COLO829 (cell line): Measurements from ENCODE around the gene TLL2.
A peak's percentile ranks its signal among the peaks of the same experiment; 100 is the strongest.

ENCODE experiments used
- DNase-seq: peaks from one replicate; pipeline ENCODE4 v3.0.0; 2012; ENCODE audit warnings: low spot score

TLL2 gene

DNA sequence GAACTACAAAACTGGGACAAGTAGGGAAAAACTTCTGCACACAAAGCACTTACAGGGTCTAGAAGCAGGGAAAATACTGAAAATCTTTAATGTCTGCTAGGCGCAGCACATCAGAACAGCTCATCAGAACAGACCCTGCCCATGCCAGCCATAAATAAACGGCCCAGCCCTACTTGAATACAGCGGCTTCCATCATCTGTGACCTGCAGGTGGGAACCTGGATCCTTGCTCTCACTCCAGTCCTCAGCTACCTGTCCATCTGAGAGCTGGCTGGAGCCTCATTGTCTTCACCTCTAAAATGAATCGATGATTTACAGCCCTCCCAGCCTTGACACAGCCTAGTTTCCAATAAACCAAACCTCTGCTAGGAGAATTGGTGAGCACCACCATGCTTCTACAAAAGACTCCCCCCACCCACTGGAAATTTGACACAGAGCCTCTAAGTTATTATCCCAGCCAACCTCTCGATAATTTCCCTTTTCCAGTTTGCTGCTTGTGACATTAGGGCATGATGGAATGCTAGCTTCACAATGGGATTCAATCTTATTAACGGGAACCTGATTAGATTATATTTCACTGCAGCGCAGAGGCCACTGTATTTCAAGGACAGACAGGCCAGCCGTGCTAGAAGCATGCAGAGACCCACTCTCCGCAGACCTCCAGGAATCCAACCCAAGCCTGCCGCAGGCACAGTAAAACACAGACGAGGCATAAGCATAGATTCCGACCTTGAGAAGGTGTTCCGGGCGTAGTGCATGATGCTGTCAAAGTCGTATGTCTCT, 93.3 kb downstream of the TLL2 start:
- DNase-seq: no peak

DNA sequence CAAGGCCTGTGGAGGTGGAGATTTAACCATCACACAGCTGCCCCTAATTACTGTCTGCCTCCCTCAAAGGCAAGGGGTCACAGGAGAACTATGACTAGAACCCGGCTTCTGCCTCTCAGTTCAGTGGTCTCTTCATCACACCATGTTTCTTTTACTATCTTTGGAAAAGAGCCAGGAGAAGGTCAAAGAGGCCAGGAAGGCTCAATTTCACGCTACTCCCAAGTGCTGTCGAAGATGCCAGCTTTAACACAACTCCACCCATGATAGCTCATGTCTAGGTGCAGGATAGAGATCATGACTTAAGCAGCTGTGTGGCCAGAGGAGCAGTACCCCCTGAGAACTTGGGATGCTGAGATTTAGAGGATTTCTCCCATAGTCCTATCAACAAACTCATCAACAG, 94.4 kb downstream of the TLL2 start:
- no peak for DNase-seq

GRCh38 chr10:96418582-96418981, 95.1 kb downstream of the TLL2 start:
- DNase-seq: no peak

GRCh38 chr10:96417441-96417840, 96.3 kb downstream of the TLL2 start:
- no peak for DNase-seq

DNA sequence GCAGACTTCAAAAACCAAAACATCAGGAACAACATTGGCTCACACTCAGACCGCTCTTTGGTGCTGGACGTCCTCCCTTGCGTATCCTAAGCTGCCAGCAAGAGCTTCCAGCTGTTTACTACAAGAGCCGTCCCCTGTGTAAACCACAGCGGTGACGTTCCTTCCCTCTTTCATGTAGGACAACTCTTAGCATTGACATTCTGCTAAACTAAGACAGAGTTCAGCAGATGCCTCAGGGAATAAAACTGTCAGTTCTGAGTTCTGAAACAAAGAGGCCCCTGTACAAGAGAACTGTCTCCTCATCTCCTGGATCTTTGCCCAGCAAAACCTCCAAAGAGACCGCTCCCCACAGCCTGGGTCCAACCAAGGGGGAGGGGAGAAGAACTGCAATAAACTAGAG, 97.1 kb downstream of the TLL2 start:
- peak; percentile 95 for DNase-seq

DNA sequence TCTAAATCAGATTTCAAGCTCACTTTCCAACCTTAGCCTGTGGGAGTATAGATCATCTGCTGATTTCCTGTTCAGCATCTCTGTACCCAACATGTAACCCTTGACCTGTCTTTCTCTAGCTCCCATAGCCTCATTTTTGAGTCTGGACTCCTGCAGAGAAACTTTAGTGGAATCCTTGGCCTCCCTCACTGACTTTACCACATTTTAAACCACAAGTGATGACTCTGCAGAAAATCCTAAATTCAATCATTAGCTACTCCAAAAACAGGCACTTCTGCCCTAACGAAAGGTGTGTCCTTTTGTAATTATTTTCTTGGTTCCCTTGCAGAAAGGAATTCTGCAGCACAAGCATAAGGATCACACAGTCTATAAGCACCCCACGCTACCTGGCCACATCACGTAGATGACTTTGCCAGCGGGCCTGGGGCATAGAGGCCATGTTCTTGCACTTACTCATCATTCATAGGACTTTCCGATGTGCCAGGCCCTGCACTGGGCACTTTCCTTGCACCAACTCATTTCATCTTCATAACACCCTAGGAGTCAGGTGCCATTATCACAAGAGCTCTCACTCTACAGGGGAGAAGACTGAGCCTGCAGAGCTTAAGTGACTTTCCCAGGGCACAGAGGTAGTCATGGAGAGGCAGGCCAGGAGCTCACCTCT, 97.7 kb downstream of the TLL2 start:
- DNase-seq: no peak

DNA sequence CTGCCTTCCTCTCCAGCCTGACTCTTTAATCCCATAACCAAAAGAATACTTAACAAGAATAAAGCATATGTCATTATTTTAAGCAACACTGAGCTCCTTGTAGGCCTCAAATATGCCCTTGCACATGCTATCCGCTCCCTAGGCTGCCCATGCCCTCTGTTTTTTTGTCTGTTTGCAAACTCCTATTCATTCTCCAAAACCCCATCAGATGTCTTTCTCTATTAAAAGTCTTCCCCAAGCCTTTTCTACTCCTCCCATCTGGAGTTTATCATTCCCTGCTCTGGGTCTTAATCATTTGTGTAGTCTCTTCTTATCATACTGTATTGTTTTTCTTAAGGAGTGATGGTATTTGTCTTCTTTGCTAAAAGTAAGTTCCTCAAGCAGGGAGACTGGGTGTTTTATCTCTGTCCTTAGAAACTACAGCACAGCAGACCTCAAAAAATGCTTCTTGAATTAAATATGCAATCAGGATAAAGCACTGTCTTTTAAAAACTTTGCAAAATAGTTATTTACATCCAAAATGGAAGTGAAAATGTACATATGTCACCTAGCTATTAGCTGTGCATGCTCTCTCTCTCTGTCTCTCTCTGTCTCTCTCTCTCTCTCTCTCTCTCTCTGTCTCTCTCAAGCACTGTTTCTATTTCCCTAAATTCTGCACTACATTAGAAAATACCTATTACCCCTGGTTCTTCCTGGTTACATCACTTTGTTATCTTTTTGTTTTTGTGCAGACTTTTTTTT, 98.4 kb downstream of the TLL2 start:
- no peak for DNase-seq

DNA sequence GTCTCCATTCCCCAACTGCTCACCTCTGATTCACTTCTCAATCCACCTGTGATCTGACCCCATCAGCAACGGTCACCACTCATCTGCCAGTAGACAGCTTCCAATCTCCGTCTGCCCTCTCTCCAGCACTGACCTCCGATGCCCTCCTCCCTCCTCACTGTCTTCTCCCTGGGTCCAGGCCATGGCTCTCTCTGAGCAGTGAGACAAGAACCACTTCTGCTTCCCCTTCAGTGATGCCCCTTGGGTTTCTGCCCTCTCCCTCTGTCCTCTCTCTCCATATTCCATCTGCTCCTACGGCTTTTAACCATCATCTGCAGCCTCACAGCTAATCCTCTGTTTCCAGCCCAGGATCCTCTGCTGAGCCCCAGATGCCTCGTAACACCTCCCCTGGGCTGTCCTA, 99.4 kb downstream of the TLL2 start:
- DNase-seq: no peak

DNA sequence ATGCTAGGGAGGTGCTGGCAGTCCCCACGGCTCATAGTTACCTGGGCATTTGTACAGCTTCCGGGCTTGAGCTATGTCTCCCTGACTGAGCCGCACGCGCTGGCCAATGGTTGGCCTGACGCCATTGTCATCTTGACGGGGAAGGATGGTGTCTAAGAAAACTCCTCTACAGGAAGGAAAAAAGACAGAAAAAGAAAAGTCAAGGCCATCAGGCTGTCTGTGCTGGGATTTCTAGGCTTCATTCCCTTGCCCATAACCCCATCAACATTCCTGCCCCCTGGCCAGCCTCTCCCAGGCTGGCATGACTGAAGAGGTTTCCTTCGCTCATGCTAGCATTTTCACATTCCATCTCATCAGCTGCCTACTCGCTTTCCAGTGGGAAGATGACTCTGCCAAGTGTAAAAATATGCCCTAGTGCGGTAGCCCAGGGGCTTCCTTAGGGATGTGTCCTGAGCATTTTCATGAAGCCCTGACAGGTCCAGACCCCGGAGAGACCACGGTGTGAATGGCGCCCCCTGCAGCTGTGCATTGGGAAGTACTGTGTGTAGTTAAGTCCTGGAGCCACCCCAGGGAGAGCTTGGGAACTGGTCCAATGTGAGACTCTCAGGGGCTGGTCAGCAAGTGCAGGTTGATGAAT, 100.5 kb downstream of the TLL2 start:
- no peak for DNase-seq

GRCh38 chr10:96411716-96412320, 101.9 kb downstream of the TLL2 start:
- no peak for DNase-seq

DNA sequence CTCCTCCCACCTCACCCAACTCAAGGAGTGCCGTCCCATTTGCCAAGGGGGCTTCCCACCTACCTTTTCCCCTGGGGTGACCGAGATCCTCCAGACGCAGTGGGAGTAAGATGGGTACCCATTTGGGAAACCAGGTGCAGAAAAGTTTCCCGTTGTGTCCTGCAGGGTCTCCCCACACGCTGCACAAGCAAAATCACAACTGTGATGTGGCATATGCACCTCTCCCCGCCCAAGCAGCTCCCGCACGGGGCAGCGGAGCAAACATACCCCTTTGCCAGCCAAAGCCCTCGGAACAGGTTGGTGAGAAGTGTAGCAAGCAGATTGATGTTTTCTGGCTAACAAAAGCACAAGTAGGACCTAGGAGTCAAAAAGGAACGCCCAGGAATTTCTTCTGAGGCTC, 103.4 kb downstream of the TLL2 start:
- DNase-seq: no peak

- DNase-seq: no peak
Measured at GRCh38 chr10:96408201-96408600, 105.5 kb downstream of the TLL2 start.

GRCh38 chr10:96407560-96408069, 106.1 kb downstream of the TLL2 start:
- DNase-seq: no peak

- DNase-seq: no peak
Measured at GRCh38 chr10:96406091-96406490, 107.6 kb downstream of the TLL2 start.

GRCh38 chr10:96402417-96403305, 111.1 kb downstream of the TLL2 start:
- no peak for DNase-seq

- peak; percentile 35 for DNase-seq
Measured at GRCh38 chr10:96401036-96401435, 112.7 kb downstream of the TLL2 start.

GRCh38 chr10:96400465-96400864, 113.3 kb downstream of the TLL2 start:
- no peak for DNase-seq

DNA sequence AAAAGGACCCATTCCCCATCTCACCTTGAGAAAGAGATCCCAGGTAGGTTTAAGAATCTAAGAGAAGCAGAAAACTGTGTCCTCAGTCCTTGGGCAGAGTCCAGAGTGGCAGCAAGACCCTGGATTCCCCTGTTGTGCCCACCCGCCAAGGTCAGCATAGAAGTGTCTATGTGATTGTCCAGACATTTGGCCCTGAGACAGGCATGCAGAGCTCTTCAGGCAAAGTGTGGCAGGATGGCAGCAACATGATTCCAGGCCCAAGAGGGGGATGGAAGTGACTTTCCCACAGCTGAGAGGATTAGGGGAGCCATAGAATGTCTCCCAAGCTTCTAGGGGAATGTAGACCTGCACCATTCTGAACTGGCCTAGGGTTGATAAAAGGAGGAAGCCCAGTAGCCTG, 115.8 kb downstream of the TLL2 start:
- no peak for DNase-seq

GRCh38 chr10:96395931-96396877, 117.5 kb downstream of the TLL2 start:
- DNase-seq: peak; percentile 61

- no peak for DNase-seq
Measured at GRCh38 chr10:96390460-96390864, 123.3 kb downstream of the TLL2 start.
